HG03139 (cell line): ENCODE data around the gene TRIM39.
"Not testable (repeated sequence)": the region's sequence is repeated elsewhere in the genome, so short reads cannot be mapped to it uniquely, and the experiment has no call there.

Source experiments
- ATAC-seq: cut with Tn5 transposase; IDR thresholded peaks from one replicate; pipeline ENCODE4 v1.9.1; 2021; ENCODE audit not compliant: unreplicated experiment

TRIM39 gene

DNA sequence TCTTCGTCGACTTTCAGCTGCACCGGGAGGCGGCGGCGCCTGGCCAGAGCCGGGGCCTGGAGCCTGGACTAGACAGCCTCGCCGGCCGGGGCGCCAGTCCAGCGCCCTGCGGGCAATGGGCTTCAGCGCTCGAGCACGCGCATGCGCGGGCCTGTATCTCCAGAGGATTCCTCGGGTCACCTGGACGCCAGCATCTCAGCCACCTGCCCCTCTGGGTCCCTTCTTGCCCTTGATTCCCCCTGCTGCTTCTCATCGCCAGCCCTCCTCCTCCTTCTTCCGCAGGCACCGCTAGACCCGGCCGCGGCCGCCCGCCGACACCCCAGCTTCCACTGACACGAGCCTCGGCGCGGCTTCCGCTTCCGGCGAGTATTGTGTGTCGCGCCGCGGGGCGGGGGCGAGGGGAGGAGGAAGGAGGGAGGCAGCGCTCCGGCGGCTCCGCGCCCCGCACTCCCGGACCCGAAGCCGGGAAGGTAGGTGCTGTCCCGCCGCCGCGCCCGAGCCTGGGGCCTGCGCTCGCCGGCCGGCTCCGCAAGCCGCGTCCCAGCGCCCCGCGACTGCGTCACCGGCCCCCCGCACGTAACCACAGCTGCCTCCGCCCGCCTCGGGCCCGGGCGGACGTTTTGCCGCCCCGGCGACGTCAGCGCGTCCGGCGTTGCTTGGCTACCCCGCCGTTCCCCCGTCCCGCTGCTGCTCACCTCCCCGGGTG lies at the start of gene TRIM39:
TRIM39 (plus strand) TSS at position 402 of the 706 bp plus-strand sequence. CDS start 2,391 bp downstream, outside the sequence.
- ATAC-seq: peak; percentile 53

DNA sequence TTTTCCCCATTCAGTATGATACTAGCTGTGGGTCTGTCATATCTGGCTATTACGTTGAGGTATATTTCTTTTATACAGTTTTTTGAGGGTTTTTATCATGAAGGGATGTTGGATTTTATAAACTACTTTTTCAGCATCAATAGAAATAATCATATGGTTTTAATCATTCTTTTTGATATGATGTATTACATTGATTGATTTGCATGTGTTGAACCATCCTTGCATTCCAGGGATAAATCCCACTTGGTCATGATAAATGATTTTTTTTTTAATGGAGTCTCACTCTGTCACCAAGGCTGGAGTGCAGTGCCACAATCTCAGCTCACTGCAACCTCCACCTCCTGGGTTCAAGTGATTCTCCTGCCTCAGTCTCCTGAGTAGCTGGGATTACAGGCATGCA lies 45.7 kb upstream of the TRIM39 start:
- not testable (repeated sequence) for ATAC-seq

DNA sequence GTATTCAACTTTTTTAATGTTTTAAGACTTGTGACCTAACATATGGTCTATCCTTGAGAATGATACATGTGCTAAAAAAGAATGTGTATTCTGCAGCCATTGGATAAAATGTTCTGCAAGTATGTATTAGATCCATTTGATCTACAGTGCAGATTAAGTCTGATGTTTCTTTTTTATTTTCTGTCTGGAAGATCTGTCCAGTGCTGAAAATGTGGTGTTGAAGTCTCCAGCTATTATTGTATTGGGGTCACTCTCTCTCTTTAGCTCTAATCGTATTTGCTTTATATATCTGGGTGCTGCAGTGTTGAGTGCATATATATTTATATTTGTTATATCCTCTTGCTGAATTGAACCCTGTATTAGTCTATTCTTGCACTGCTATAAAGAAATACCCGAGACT lies 44.2 kb upstream of the TRIM39 start:
- ATAC-seq: no peak

DNA sequence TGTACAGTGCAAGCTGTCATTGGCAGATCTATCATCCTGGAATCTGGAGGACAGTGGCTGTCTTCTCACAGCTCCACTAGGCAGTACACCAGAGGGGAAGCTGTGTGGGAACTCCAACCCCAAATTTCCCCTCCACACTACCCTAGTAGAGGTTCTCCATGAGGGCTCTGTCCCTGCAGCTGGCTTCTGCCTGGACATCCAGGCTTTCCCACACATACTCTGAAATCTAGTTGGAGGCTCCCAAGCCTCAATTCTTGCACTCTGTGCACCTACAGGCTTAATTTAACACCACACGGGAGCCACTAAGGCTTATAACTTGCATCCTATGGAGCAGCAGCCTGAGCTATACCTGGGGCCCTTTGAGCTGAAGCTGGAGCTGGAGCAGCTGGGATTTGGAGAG lies 43.0 kb upstream of the TRIM39 start:
- no peak for ATAC-seq

DNA sequence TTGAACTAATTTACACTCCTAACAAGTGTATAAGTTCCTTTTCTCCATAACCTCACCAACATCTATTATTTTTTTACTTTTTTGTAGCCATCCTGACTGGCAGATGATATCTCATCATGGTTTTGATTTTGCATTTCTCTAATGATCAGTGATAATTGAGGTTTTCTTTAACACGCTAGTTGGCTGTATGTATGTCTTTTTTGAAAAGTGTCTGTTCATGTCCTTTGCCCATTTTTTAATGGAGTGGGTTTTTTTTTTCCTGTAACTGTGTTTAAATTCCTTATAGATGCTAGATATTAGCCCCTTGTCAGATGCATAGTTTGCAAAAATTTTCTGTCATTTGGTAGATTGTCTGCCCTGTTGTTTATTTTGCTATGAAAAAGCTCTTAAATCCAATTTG lies 39.6 kb upstream of the TRIM39 start:
- ATAC-seq: no peak

DNA sequence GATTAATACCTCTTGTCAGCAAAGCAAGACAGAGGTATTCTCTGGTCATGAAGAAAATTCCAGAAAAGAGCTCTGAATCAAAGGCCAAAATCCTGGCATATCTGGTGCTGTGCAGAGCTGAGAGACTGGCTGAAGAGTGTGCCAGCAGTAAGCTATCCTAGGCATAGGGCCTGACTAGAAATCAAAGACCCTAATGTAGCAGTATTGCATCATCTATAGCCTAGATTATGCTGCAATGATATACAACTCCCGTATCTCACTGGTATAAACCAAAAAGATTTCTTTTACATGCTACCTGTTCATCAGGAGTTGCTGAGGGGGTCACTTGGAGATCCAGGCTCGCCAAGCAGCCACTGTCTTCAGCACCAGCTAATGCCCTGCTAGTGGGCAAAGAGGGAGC lies 30.9 kb upstream of the TRIM39 start:
- ATAC-seq: no peak

DNA sequence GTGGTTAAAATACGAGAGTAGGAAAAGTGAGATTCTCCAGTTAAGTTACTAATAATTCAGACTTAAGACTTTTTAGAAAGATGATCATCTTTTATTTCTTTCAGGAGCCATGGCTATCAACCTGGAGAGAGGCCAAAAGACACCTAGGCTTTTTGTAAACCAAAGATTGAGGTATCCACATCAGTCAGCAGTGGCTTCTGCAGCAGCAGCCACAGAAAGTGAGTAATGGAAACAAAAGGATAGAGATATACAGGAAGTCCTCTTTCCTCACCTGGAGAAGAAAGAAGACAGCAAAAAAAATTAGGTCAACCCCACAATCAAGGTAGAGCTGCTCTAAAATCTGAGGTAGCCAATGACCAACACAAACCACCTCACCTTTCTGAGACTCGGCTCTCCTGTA lies 22.7 kb upstream of the TRIM39 start:
- no peak for ATAC-seq

DNA sequence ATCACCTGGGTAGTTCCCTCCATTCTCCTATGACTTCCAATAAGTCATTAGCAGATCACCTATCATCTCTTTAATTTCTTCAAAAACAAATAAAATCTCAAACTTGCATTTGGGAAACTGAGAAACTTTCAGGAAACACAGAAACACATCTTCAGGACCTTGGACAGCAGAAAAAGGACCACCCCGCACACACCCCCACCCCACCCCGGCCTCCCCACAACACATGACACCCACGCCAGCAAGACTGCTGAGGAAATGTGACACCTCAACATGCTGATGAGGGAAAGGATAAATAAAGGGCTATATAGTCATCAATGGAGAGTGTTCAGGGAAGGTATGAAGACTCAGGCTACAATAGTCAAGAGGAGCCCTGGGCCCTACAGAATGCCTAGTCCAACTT lies 15.6 kb upstream of the TRIM39 start:
- no peak for ATAC-seq

DNA sequence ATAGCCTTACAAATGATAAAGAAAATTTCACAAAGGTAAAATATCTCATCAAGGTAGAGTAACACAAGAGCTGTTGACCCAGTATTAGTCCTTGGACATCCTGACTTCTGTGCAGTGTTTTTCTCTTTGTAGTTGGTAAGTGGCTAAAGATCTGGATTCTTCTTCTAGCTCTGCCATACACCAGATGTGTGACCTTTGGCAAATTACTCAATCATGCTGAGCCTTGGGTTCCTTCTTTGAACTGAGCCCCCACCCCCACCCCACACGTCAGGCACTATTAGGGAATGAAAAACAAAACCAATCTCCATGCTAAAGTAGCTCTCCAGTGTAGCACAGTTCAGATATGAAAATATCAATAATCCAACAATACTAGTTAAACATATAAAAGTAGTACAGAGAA lies 15.1 kb upstream of the TRIM39 start:
- no peak for ATAC-seq

DNA sequence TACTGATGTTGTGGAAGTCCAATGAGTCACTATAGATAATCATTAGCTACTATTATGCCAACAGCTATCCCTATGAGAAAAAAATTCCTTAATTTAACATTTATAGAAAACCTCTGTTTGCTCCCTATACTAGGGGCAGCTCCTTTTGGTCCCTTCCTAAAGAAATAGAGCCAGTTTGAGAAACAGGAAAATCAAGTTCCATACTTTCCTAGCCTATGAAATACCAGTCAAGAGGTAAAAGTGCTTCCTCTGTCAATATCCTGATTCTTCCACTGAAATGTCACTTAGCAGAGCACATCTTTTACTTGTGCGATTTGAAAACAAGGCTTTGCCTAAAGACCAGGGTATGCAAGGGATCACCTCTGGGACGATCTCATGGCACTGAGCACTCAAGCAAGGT lies 14.5 kb upstream of the TRIM39 start:
- ATAC-seq: no peak

DNA sequence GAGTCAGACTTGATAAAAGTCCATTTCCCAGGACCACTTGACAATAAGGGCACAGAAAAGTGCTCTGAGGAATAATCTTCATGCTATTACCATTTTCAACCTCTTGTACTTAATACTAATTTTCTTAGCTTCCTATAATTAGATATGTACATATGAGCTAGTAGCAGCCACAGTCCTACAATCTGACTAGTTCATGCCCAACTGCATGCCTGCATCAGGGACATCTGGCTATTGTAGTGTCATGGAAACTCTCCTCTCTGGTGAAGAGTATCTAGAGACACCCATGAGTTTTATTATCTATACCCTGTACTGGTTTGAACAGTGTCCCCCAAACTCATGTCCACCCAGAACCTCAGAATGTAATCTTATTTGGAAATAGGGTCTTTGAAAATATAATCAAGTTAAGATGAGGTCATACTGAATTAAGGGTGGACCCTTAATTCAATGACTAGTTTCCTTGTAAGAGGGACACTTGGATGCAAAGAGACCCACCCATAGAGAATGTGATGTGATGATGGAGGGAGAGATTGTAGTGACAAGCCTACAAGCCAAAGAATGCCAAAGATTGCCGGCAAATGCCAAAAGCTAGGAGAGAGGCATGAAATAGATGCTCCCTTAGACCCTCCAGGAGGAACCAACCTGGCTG lies 13.9 kb upstream of the TRIM39 start:
- no peak for ATAC-seq

DNA sequence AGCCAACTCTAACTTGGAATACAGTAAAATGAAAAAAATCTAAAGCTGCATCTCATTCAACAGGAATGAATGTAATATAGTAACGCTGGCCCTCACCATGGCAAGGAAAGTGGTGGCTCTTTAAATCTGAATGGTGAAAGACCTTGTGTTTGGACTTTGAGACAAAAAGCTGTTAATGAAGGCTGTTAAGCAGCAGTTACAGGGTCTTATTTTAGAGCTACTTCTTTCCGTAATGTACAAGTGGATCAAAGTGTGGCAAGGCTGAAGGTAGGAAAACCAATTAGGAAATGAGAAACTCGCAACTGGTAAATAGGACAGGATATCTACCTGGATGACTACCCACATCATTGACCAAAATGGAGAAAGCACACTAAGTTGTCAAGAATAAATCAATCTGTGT lies 11.6 kb upstream of the TRIM39 start:
- ATAC-seq: no peak

DNA sequence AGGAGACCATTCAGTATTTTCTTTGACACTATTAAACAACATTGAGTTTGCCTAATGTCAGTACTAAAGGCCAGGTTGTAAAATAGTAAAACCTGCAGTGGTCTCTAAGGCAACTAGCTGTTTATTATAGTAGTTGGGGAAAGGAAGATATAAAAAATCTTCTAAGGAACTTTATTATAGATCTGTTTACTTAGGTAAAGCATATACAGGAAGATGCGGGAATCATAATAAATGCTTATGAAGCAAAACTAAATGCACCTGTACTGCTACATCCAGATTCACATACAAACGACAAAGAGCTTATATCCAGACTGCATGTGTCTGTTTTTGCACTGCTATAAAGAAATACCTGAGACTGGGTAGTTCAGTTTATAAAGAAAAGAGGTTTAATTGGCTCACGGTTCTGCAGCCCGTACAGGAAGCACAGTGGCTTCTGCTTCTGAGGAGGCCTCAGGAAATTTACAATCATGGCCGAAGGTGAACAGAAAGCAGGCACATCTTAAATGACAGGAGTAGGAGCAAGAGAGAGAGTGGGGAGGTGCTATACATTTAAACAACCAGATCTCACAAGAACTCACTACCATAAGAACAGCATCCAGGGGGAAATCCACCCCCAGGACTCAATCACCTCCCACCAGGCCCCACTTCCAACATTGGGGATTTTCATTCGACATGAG lies 8.7 kb upstream of the TRIM39 start:
- ATAC-seq: no peak

DNA sequence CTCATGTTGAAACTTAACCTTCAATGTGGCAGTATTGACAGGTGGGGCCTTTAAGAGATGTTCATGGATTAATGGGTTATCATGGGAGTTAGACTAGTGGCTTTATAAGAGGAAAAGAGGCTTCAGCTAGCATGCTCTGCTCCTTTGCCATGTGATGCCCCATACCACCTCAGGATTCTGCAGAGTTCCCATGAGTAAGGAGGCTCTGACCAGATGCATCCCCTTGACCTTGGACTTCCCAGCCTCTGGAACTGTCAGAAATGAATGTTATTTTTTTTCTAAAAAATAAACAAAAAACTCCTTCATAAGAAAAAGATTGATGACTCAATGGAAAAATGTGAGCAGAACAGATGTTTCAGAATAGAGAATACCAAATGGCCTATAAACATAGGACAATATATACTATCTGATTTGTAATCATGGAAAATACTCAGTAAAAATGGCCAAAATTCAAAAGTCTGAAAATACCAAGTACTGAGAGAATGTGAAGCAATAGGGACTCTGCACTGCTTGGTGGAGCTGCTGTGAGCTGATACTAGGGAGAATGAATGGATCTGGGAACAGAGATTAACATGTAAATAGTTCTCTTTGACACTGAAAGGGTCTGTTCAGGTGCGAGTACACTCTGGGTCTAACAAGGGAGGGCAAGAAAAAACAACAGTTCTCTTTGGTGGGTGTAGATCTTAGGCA lies 7.4 kb upstream of the TRIM39 start:
- no peak for ATAC-seq

DNA sequence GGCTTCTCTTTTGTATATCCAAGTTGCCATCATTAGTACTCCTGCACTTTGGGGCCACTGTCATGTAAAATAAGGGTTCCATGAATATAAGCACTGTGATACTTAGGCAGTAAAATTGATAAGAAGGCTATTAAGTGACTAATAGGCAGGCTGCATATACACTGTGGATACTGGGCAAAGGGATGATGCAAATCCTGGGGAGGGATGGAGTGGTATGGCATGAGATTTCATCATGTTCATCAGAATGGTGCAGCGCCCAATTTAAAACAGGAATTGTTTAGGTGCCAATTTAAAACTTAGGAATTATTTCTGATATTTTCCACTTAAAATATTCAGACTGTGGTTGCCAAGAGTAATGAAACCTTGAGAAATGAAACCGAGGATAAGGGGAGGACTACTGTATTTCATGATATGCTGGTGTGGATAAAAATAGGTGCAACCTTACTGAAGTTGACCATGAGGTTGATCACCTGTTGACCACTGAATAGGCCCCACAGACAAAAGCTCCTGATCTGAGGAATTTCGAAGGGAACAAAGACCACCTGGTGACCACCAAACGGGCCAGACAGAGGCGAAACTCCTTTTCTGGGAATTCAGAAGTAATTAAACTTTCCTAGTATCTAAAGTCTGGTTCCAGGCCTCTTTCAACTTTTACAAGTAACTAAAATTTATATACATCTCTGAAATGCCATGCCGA lies 4.9 kb upstream of the TRIM39 start:
- no peak for ATAC-seq

DNA sequence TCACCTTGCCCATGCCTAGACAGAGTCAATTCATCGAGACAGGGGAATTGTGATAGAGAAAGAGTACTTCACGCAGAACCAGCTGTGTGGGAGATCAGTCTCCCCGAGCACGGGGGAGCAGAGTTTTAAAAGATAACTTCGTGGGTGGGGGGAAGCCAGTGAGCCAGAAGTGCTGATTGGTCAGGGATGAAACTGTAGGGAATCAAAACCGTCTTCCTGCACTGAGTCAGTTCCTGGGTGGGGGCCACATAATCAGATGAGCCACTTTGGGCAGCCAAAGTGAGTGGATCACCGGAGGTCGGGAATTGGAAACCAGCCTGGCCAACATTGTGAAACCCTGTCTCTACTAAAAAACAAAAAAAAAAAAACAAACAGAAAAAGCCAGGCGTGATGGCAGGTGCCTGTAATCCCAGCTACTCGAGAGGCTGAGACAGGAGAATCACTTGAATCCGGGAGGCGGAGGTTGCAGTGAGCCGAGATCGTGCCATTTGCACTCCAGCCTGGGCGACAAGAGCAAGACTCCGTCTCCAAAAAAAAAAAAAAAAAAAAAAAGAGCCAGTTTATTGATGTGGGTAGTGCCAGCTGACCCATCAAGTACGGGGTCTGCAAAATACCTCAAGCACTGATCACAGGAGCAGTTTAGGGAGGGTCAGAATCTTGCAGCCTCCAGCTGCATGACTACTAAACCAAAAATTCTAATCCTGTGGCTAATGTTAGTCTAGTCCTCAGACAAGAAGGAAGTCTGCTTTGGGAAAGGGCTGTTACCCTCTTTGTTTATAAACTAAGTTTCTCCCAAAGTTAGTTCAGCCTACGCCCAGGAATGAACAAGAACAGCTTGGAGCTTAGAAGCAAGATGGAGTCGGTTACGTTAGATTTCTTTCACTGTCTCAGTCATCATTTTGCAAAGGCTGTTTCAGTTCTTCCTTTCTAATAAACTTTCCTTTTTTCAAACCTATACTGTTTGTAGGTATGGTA lies 3.9 kb upstream of the TRIM39 start:
- ATAC-seq: no peak

DNA sequence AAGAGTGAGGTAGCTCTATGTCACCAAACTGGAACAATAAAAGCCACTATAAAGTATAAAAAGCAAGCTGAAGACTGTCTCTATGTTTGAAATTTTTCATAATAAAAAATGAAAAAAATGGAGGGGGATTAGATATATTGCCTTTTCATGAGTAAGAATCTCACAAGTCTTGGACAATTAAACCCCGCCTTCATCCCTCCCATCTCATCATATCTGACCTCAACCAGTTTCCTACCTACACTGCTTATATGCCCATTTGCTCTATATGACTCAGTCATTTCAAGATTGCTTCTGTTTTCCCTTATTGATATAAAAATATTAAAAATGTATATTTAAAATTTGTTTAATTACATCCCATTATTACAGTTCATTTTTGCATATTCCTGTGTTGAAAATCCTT lies 2.9 kb upstream of the TRIM39 start:
- ATAC-seq: no peak

DNA sequence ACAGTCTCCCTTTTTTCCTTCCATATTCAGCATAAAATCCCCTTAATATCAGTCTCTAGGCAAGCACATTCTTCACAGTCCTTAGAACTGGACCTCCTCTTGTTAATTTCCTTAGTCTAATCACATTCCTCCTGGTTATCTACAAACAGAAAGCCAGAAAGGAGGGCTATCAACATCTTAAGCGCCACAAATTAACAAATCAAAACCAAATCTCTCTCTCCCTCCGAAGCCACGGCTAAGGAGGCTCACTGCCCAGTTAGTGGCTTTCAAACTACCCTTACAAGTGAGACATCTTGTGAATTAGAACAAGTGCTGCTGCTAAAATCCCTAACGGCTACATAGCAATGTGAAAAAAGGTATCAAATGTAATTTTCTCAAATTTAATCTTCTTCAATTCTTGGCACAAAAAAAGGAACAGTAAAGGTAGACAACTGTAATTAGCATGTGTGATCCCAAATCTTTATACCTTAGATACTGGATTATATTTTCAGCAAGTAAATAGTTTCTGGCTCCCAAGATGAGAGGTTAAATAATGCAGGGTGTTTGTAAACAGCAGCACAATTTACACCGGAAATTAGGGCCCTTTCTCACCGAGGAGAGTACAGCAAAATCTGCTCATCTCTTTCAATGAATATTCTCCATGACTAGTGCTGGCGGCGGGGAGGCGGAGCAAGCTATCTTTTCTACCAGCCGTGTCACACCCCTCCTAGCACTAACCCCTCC lies 1.4 kb upstream of the TRIM39 start:
- ATAC-seq: peak; percentile 37

DNA sequence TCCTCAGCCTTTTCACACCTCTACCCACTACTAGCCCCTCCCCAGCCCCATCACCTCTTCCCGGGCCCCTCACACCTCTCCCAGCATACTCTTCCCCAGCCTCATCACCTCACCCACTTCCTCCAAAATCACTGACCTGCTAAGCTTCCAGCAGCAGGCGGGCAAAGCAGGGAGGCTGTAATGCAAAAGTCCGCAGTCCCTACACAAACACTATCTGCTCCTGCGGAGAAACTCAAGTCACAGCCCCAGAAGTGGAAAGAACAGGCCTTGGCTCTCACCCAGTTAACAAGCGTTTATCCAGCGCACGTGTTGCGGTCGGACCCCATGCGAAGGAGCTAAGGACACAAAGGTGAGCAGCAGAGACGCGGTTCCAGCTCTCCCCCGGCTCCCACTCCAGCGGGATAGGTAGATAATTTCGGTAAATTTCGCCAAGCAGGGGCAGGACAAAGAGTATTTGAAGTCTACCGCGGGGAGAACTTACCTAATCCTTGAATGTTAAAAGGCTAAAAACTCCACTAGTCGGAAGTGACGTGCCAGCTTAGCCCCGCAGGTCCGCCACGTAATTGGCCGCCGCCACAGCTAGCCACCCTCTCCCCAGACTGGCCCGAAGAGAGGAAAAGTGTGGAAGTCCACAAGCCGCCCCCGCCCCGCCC lies 728 bp upstream of the TRIM39 start:
- ATAC-seq: peak; percentile 37
